H1 (cell line): ENCODE data around the gene CXCL9. TPM values are rescaled to one million over a fixed set of nuclear protein-coding genes. Genes with fewer than 3 reads are reported as not detected.

Experiments used
- CTCF ChIA-PET: fragments of 300-600 bp; sonication (Branson Sonifier 250); formaldehyde crosslinking; loops from one replicate; lab custom pipeline; 2021; ENCODE audit not compliant: partially characterized antibody; lab: Charles Lee
- POLR2A ChIA-PET: fragments of 300-600 bp; sonication (Branson Sonifier 250); formaldehyde crosslinking; loops from one replicate; lab custom pipeline; 2021; ENCODE audit warnings: inconsistent platforms; ENCODE audit not compliant: partially characterized antibody; lab: Charles Lee
- DNase-seq, 2 experiments: peaks; one replicate each; pipeline versions ENCODE4 v3.0.0 to v3.0.0-alpha.2; 2010 to 2022; ENCODE audit warnings: low spot score in 2 of 2, low read depth in 1 of 2, mixed read lengths in 1 of 2
- FAIRE-seq: peaks from 2 replicates; lab custom pipeline; 2011; peaks lifted over from hg19 to GRCh38; lab: Jason Lieb, UNC
- H2AFZ ChIP-seq: 2 replicates; pipeline ENCODE4 v1.8.1; 2012; ENCODE audit warnings: low read length, inconsistent platforms
- H2AK5ac ChIP-seq: 2 replicates; pipeline ENCODE4 v1.6.1; 2013; ENCODE audit warnings: low read depth, low read length
- H2BK120ac ChIP-seq: replicated peaks from 2 replicates; pipeline ENCODE3; 2013; ENCODE audit warnings: low read depth, low read length, inconsistent platforms
- H2BK12ac ChIP-seq: 2 replicates; pipeline ENCODE4 v1.6.1; 2013; ENCODE audit warnings: low read depth, low read length
- H2BK15ac ChIP-seq: 2 replicates; pipeline ENCODE4 v1.6.1; 2013; ENCODE audit warnings: low read length
- H2BK20ac ChIP-seq: 2 replicates; pipeline ENCODE4 v1.6.1; 2013; ENCODE audit warnings: low read length
- H2BK5ac ChIP-seq: 2 replicates; pipeline ENCODE4 v1.6.1; 2013; ENCODE audit warnings: low read depth, low read length
- H3K14ac ChIP-seq: 2 replicates; pipeline ENCODE4 v1.6.1; 2013; ENCODE audit warnings: inconsistent platforms; ENCODE audit not compliant: insufficient read length
- H3K18ac ChIP-seq: 2 replicates; pipeline ENCODE4 v1.6.1; 2013; ENCODE audit warnings: low read length; ENCODE audit errors: extremely low read depth
- H3K23ac ChIP-seq: 2 replicates; pipeline ENCODE4 v1.6.1; 2013; ENCODE audit warnings: inconsistent platforms; ENCODE audit not compliant: insufficient read length
- H3K23me2 ChIP-seq: 2 replicates; pipeline ENCODE4 v1.6.1; 2013; ENCODE audit warnings: low read depth, low read length
- H3K27ac ChIP-seq: 2 replicates; pipeline ENCODE4 v1.6.1; 2011; ENCODE audit warnings: low read depth, low read length, inconsistent platforms
- H3K27me3 ChIP-seq, 4 experiments: replicated peaks in 1 of 4; 1 replicate in 1 of 4; 2 replicates in 3 of 4; pipeline versions ENCODE4 v1.6.1 to v1.8.1; 2011 to 2013; ENCODE audit warnings: low read length in 3 of 4, mild to moderate bottlenecking in 3 of 4, inconsistent platforms in 2 of 4, mixed read lengths in 2 of 4, moderate library complexity in 1 of 4; ENCODE audit not compliant: control insufficient read depth in 3 of 4, insufficient read depth in 3 of 4; ENCODE audit errors: extremely low read depth in 1 of 4
- H3K36me3 ChIP-seq, 4 experiments: 2 replicates each; pipeline versions ENCODE4 v1.6.1 to v1.8.1; 2011 to 2013; ENCODE audit warnings: mild to moderate bottlenecking in 4 of 4, low read length in 3 of 4, moderate library complexity in 2 of 4, control low read depth in 1 of 4, inconsistent platforms in 1 of 4; ENCODE audit not compliant: insufficient read depth in 4 of 4, control insufficient read depth in 2 of 4
- H3K4ac ChIP-seq: replicated peaks from 2 replicates; pipeline ENCODE3; 2013; ENCODE audit warnings: low read length, low read depth, mixed read lengths, inconsistent platforms; ENCODE audit not compliant: insufficient read length
- H3K4me1 ChIP-seq, 4 experiments: replicated peaks in 1 of 4; 1 replicate in 1 of 4; 2 replicates in 3 of 4; pipeline versions ENCODE4 v1.6.1 to v1.8.1; 2011 to 2013; ENCODE audit warnings: low read length in 3 of 4, inconsistent platforms in 2 of 4, mixed read lengths in 1 of 4; ENCODE audit not compliant: insufficient read depth in 4 of 4, control insufficient read depth in 3 of 4
- H3K4me2 ChIP-seq, 2 experiments: 2 replicates each; pipeline versions ENCODE4 v1.6.1 to v1.8.1; 2011 to 2013; ENCODE audit warnings: low read depth in 2 of 2, low read length in 2 of 2, control low read depth in 1 of 2, inconsistent platforms in 1 of 2, mild to moderate bottlenecking in 1 of 2; ENCODE audit not compliant: insufficient read depth in 1 of 2
- H3K4me3 ChIP-seq, 4 experiments: fragments of 200-600, 300-600 bp in 1 of 4; sonication (generic), shearing (Covaris generic), sonication (Bioruptor Twin) in 1 of 4; 2 replicates each; pipeline versions ENCODE4 v1.5.1 to v1.8.1; 2011 to 2016; ENCODE audit warnings: low read length in 4 of 4, low read depth in 3 of 4, control low read depth in 2 of 4, inconsistent platforms in 2 of 4, mild to moderate bottlenecking in 2 of 4, mixed read lengths in 1 of 4, moderate library complexity in 1 of 4; ENCODE audit not compliant: insufficient read depth in 2 of 4; ENCODE audit errors: extremely low read depth in 1 of 4
- H3K56ac ChIP-seq: replicated peaks from 2 replicates; pipeline ENCODE3; 2013; ENCODE audit warnings: low read depth, mild to moderate bottlenecking, mixed read lengths, low read length, inconsistent platforms; ENCODE audit not compliant: insufficient read length
- H3K79me1 ChIP-seq: 2 replicates; pipeline ENCODE4 v1.6.1; 2013; ENCODE audit warnings: low read depth, low read length, control low read depth
- H3K79me2 ChIP-seq, 2 experiments: 2 replicates each; pipeline versions ENCODE4 v1.6.1 to v1.8.1; 2012 to 2013; ENCODE audit warnings: low read length in 2 of 2, mild to moderate bottlenecking in 2 of 2, inconsistent platforms in 1 of 2; ENCODE audit not compliant: insufficient read depth in 2 of 2, control insufficient read depth in 1 of 2
- H3K9ac ChIP-seq, 4 experiments: replicated peaks in 1 of 4; 1 replicate in 1 of 4; 2 replicates in 3 of 4; pipeline versions ENCODE4 v1.6.1 to v1.8.1; 2011 to 2013; ENCODE audit warnings: low read depth in 3 of 4, low read length in 3 of 4, control low read depth in 2 of 4, mild to moderate bottlenecking in 2 of 4, moderate library complexity in 2 of 4, inconsistent platforms in 1 of 4; ENCODE audit errors: extremely low read depth in 1 of 4
- H3K9me3 ChIP-seq, 2 experiments: 2 replicates each; pipeline versions ENCODE4 v1.6.1 to v1.8.1; 2012 to 2013; ENCODE audit warnings: mild to moderate bottlenecking in 2 of 2, moderate library complexity in 2 of 2, control low read depth in 1 of 2, inconsistent platforms in 1 of 2, low read depth in 1 of 2, low read length in 1 of 2, mixed read lengths in 1 of 2; ENCODE audit not compliant: insufficient read depth in 2 of 2
- H4K20me1 ChIP-seq, 2 experiments: replicated peaks in 1 of 2; 2 replicates each; pipeline versions ENCODE3 to v1.8.1; 2011 to 2013; ENCODE audit warnings: inconsistent platforms in 2 of 2, low read length in 2 of 2, mild to moderate bottlenecking in 1 of 2; ENCODE audit not compliant: insufficient read depth in 2 of 2, control insufficient read depth in 1 of 2
- H4K5ac ChIP-seq: 2 replicates; pipeline ENCODE4 v1.6.1; 2013; ENCODE audit warnings: low read length, low read depth, mixed read lengths, inconsistent platforms; ENCODE audit not compliant: insufficient read length
- H4K8ac ChIP-seq: 2 replicates; pipeline ENCODE4 v1.8.0; 2013; ENCODE audit warnings: mild to moderate bottlenecking, moderate library complexity, low read length, inconsistent platforms; ENCODE audit not compliant: insufficient read depth; ENCODE audit errors: extremely low read depth
- H4K91ac ChIP-seq: replicated peaks from 2 replicates; pipeline ENCODE3; 2013; ENCODE audit warnings: low read length, mixed read lengths, inconsistent platforms; ENCODE audit not compliant: insufficient read length
- KDM4A ChIP-seq: IDR thresholded peaks from one replicate; pipeline ENCODE4 v1.7.1; 2012; ENCODE audit warnings: low read depth, mild to moderate bottlenecking, moderate library complexity, low read length, inconsistent platforms; ENCODE audit not compliant: severe bottlenecking
- RAD21 ChIP-seq, 2 experiments: IDR thresholded peaks in 1 of 2; conservative IDR thresholded peaks in 1 of 2; 2 replicates each; pipeline ENCODE4 v1.6.1; 2011; ENCODE audit warnings: low read depth in 2 of 2, low read length in 2 of 2, improper control_type of control experiment in 1 of 2, inconsistent platforms in 1 of 2, mild to moderate bottlenecking in 1 of 2, moderate library complexity in 1 of 2
- WGBS, 2 experiments: shearing (Covaris generic) in 1 of 2; methylation state at CpG; one replicate each; pipeline versions ENCODE4 v1.1.6 to v1.1.7; 2013 to 2015; ENCODE audit warnings: low lambda C conversion rate in 2 of 2, mixed read lengths in 2 of 2, inconsistent platforms in 1 of 2, low coverage in 1 of 2, missing lambda C conversion rate in 1 of 2; ENCODE audit not compliant: insufficient replicate concordance in 2 of 2, insufficient coverage in 1 of 2, insufficient read length in 1 of 2; ENCODE audit errors: extremely low coverage in 1 of 2, missing lambda C conversion rate in 1 of 2; 5-methylcytosine and 5-hydroxymethylcytosine counted together
- polyA plus RNA-seq, 7 experiments: library from polyadenylated mRNA; depleted of rRNA in 3 of 7; stranded (reverse) in 5 of 7; unstranded in 2 of 7; fragments of >200 nt in 5 of 7; fragments of 200-250 nt in 2 of 7; gene quantifications; 1 replicate in 5 of 7; 2 replicates in 1 of 7; 4 replicates in 1 of 7; pipeline versions ENCODE4 v1.2.1 to v1.2.3, GENCODE V29; 2011 to 2013; ENCODE audit warnings: missing spikeins in 2 of 7, mixed read lengths in 2 of 7
- total RNA-seq: library from RNA; stranded (reverse); fragmentation: NEBNext Ultra II Directional; extraction: Animal tissue kit (Norgen Biotek cat#: 25700); gene quantifications from 2 replicates; pipeline ENCODE4 v1.2.1, GENCODE V29; 2021
- TF ChIP-seq, protein P1 (sequence below), 3 experiments: IDR thresholded peaks; 1 replicate in 2 of 3; 2 replicates in 1 of 3; pipeline versions ENCODE4 v1.5.1 to v1.6.1; 2011; ENCODE audit warnings: low read length in 3 of 3, mild to moderate bottlenecking in 3 of 3, inconsistent platforms in 2 of 3, low read depth in 1 of 3, moderate library complexity in 1 of 3; ENCODE audit not compliant: insufficient read depth in 1 of 3; ENCODE audit errors: control extremely low read depth in 1 of 3

CXCL9 gene
- total and polyA plus RNA-seq, 2 of the 8 experiments (the other 6 are each of a cell fraction or from before 2014, with no cell fraction given), result not detected

DNA sequence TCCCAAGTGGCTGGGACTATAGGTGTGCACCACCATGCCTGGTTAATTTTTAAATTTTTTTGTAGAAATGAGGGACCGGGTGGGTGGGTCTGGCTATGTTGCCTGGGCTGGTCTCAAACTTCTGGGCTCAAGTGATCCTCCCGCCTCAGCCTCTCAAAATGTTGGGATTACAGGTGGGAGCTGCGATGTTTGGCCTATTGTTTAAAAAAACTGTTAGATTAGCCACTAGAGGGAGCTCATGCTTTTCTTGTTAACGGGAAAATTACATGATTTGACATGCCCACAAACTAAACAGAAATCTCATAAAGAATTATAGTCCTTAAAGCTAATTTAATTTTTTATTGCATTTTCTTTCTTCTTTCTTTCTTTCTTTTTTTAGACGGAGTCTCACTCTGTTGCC lies 11.6 kb downstream of the CXCL9 start:
- TF ChIP-seq, protein P1, sequence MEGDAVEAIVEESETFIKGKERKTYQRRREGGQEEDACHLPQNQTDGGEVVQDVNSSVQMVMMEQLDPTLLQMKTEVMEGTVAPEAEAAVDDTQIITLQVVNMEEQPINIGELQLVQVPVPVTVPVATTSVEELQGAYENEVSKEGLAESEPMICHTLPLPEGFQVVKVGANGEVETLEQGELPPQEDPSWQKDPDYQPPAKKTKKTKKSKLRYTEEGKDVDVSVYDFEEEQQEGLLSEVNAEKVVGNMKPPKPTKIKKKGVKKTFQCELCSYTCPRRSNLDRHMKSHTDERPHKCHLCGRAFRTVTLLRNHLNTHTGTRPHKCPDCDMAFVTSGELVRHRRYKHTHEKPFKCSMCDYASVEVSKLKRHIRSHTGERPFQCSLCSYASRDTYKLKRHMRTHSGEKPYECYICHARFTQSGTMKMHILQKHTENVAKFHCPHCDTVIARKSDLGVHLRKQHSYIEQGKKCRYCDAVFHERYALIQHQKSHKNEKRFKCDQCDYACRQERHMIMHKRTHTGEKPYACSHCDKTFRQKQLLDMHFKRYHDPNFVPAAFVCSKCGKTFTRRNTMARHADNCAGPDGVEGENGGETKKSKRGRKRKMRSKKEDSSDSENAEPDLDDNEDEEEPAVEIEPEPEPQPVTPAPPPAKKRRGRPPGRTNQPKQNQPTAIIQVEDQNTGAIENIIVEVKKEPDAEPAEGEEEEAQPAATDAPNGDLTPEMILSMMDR (IDR thresholded peaks at IDR 0.05; ENCODE audit: control extremely low read depth in 1 of 3, insufficient read depth in 1 of 3, low read depth in 1 of 3, low read length in 3 of 3), result peak in 2 of 3 experiments; percentile 44 to 54; a peak in 3 of 4 replicates
- TF ChIP-seq KDM4A, result no peak
- peak; percentile 69 to 77 for TF ChIP-seq RAD21 (IDR thresholded peaks at IDR 0.05 in 1 of 2, conservative IDR thresholded peaks at IDR 0.05 in 1 of 2; ENCODE audit: low read depth in 2 of 2, low read length in 2 of 2)
- POLR2A ChIA-PET, result interaction anchor here (0.8 to 1.9 kb wide), 4 partner anchors 10 to 152 kb away, joined by 4 to 5 read pairs (median 4); partner anchors contain the start of gene NUP54
- H3K9ac ChIP-seq, result no peak overlapping the region
- FAIRE-seq (peak; percentile 72), DNase-seq (no peak)
- no peaks in the 10 kb centered on the region for H3K23me2 ChIP-seq
- CTCF ChIA-PET, result interaction anchor here (0.8 to 7.2 kb wide), 39 partner anchors 9 to 184 kb away, joined by 3 to 89 read pairs (median 6); partner anchors contain the start of genes ART3 and CXCL11
- no peak overlapping the region for H2BK12ac ChIP-seq
- H3K14ac ChIP-seq, result no peak overlapping the region
- no peak overlapping the region for H4K5ac ChIP-seq
- no peaks in the 10 kb centered on the region for H3K36me3 ChIP-seq
- no peak overlapping the region for H3K23ac ChIP-seq
- no peaks in the 10 kb centered on the region for H3K9me3 ChIP-seq
- no peak overlapping the region for H2AK5ac ChIP-seq
- H2BK5ac ChIP-seq, result no peak overlapping the region
- H3K27me3 ChIP-seq, result no peaks in the 10 kb centered on the region
- no peak overlapping the region for H3K56ac ChIP-seq
- no peak overlapping the region for H2BK20ac ChIP-seq
- no peaks in the 10 kb centered on the region for H4K20me1 ChIP-seq
- WGBS, 2 experiments, result 26% methylated on average over 5 of the region's 5 CpGs; no CpG with 5 or more reads in 1 of the 2 experiments
- H3K4me3 ChIP-seq, result no peak overlapping the region
- no peak overlapping the region for H2BK15ac ChIP-seq
- H4K8ac ChIP-seq, result no peak overlapping the region
- H3K18ac ChIP-seq, result no peak overlapping the region
- H2BK120ac ChIP-seq, result no peak overlapping the region
- H3K79me2 ChIP-seq, result peaks cover 0 to under 1% of the 10 kb centered on the region in 2 experiments; a peak in 1 of 4 replicates
- no peak overlapping the region for H3K4me2 ChIP-seq
- H4K91ac ChIP-seq, result no peak overlapping the region
- H3K27ac ChIP-seq, result no peak overlapping the region
- H2AFZ ChIP-seq, result no peak overlapping the region
- H3K4me1 ChIP-seq, result no peaks in the 10 kb centered on the region; a peak in 1 of 7 replicates
- no peak overlapping the region for H3K4ac ChIP-seq
- H3K79me1 ChIP-seq, result no peaks in the 10 kb centered on the region
